ENCODE measurements around the gene ATP11A.

DNA sequence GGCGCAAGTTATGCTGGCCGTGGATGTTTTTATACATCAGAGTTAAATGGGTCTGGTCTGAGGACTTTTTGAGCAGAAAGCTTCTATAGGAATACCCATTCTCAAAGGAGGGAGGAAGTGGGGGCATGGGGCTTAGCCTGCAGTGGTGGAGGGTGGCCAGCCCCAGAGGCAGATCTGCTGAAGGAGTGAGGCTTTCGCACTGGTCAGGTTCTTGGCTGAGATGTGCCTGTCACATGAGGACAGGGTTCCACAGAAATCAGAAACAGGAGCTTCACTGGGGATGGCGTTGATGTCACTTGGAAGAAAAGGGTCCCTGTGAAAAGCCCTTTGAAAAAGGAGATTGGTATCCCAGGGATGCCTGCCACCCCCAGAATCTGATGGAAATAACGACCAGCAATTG is 178.5 kb downstream of the ATP11A start:
- TF ChIP-seq CTCF (IDR thresholded peaks at IDR 0.05 in 8 of 11, conservative IDR thresholded peaks at IDR 0.05 in 3 of 11) (no peak), POLR2AphosphoS5 (IDR thresholded peaks at IDR 0.05) (no peak), POLR2A (IDR thresholded peaks at IDR 0.05) (no peak)
